ENCODE data around the gene WNT7B. TPM values are rescaled to one million over a fixed set of nuclear protein-coding genes. Genes with fewer than 3 reads are reported as not detected.

WNT7B gene
- total and polyA plus RNA-seq, 2 of the 8 experiments (the other 6 are each of a cell fraction or from before 2014, with no cell fraction given): 0.14 to 0.24 TPM

- H3K4ac ChIP-seq (replicated peaks; ENCODE audit: insufficient read length, low read depth, low read length): no peak overlapping the region
- no peak overlapping the region for H3K23ac ChIP-seq (ENCODE audit: insufficient read length)
- H3K23me2 ChIP-seq (ENCODE audit: low read depth, low read length): no peaks in the 10 kb centered on the region
- no peak overlapping the region for H3K4me3 ChIP-seq (ENCODE audit: extremely low read depth in 1 of 4, insufficient read depth in 2 of 4, low read depth in 3 of 4, low read length in 4 of 4)
- no peak for FAIRE-seq
- no peak overlapping the region for H2AK5ac ChIP-seq (ENCODE audit: low read depth, low read length)
- WGBS, 2 experiments (ENCODE audit: extremely low coverage in 1 of 2, insufficient coverage in 1 of 2, insufficient read length in 1 of 2, insufficient replicate concordance in 2 of 2, low coverage in 1 of 2, low lambda C conversion rate in 2 of 2, missing lambda C conversion rate in 1 of 2): 78% methylated on average over 14 of the region's 16 CpGs; no CpG with 5 or more reads in 1 of the 2 experiments
- H4K8ac ChIP-seq (ENCODE audit: extremely low read depth, insufficient read depth, low read length): no peak overlapping the region; the same call in 1 of the 2 replicates
- TF ChIP-seq PHF8 (conservative IDR thresholded peaks at IDR 0.05; ENCODE audit: low read depth, low read length) (no peak), USF2 (IDR thresholded peaks at IDR 0.05; ENCODE audit: low read length) (no peak), SP4 (IDR thresholded peaks at IDR 0.05; ENCODE audit: low read length) (no peak), NRF1 (IDR thresholded peaks at IDR 0.05; ENCODE audit: low read depth, low read length) (no peak), CTCF (IDR thresholded peaks at IDR 0.05; ENCODE audit: control extremely low read depth in 1 of 3, insufficient read depth in 1 of 3, low read depth in 1 of 3, low read length in 3 of 3) (no peak), TAF1 (IDR thresholded peaks at IDR 0.05; ENCODE audit: low read depth, low read length) (no peak), ATF2 (IDR thresholded peaks at IDR 0.05; ENCODE audit: low read length) (no peak)
- H4K20me1 ChIP-seq (replicated peaks in 1 of 2; ENCODE audit: control insufficient read depth in 1 of 2, insufficient read depth in 2 of 2, low read length in 2 of 2): peaks cover 0 to 2% of the 10 kb centered on the region in 2 experiments
- H3K27ac ChIP-seq (ENCODE audit: low read depth, low read length): no peak overlapping the region
- no peak overlapping the region for H3K4me2 ChIP-seq (ENCODE audit: insufficient read depth in 1 of 2, low read depth in 2 of 2, low read length in 2 of 2)
- H3K79me1 ChIP-seq (ENCODE audit: low read depth, low read length): no peaks in the 10 kb centered on the region
- H4K5ac ChIP-seq (ENCODE audit: insufficient read length, low read depth, low read length): no peak overlapping the region
- peak overlapping the region; percentile 31; the same call in 1 of the 2 replicates for H2BK15ac ChIP-seq (ENCODE audit: low read length)
- H2BK120ac ChIP-seq (replicated peaks; ENCODE audit: low read depth, low read length): no peak overlapping the region
- H2AFZ ChIP-seq (ENCODE audit: low read length): no peak overlapping the region
- 0 out of 2 replicates have a peak overlapping the region, but pooled peaks have one; percentile 48 for H2BK20ac ChIP-seq (ENCODE audit: low read length)
- no peak overlapping the region for H3K56ac ChIP-seq (replicated peaks; ENCODE audit: insufficient read length, low read depth, low read length)
- ChIA-PET CTCF (ENCODE audit: partially characterized antibody) (interaction anchor here (0.5 to 1.6 kb wide), 9 partner anchors 11 to 643 kb away, joined by 3 to 8 read pairs (median 4); no protein-coding TSS in a partner anchor), POLR2A (ENCODE audit: partially characterized antibody) (no interaction called here)
- H3K9me3 ChIP-seq (ENCODE audit: insufficient read depth in 2 of 2, low read depth in 1 of 2, low read length in 1 of 2): no peaks in the 10 kb centered on the region
- no peak overlapping the region for H3K14ac ChIP-seq (ENCODE audit: insufficient read length)
- H3K36me3 ChIP-seq (ENCODE audit: control insufficient read depth in 2 of 4, insufficient read depth in 4 of 4, low read length in 3 of 4): no peaks in the 10 kb centered on the region
- no peaks in the 10 kb centered on the region for H3K79me2 ChIP-seq (ENCODE audit: control insufficient read depth in 1 of 2, insufficient read depth in 2 of 2, low read length in 2 of 2)
- H2BK12ac ChIP-seq (ENCODE audit: low read depth, low read length): no peak overlapping the region
- no peak overlapping the region for H3K9ac ChIP-seq (replicated peaks in 1 of 4; ENCODE audit: extremely low read depth in 1 of 4, low read depth in 3 of 4, low read length in 3 of 4)
- no peaks in the 10 kb centered on the region; a peak in 1 of 7 replicates for H3K27me3 ChIP-seq (replicated peaks in 1 of 4; ENCODE audit: control insufficient read depth in 3 of 4, extremely low read depth in 1 of 4, insufficient read depth in 3 of 4, low read length in 3 of 4)
- H2BK5ac ChIP-seq (ENCODE audit: low read depth, low read length): no peak overlapping the region
- no peak overlapping the region for H4K91ac ChIP-seq (replicated peaks; ENCODE audit: insufficient read length, low read length)
- H3K18ac ChIP-seq (ENCODE audit: extremely low read depth, low read length): no peak overlapping the region
- H3K4me1 ChIP-seq (replicated peaks in 1 of 4; ENCODE audit: control insufficient read depth in 3 of 4, insufficient read depth in 4 of 4, low read length in 3 of 4): peaks cover 0 to 4% (median 2%) of the 10 kb centered on the region in 4 experiments; a peak in 4 of 7 replicates
- no peak for DNase-seq (ENCODE audit: low read depth in 1 of 2, low spot score in 2 of 2)
Measured at GRCh38 chr22:45958971-45959370, 18.0 kb downstream of the WNT7B start.
